Sigmoid colon (tissue), 4 donors: ENCODE results near the gene PINK1.

Experiments used
- CTCF ChIP-seq, 4 experiments: fragments of 450-650 bp in 3 of 4; fragments of 200-600 bp in 1 of 4; IDR thresholded peaks; one replicate each; pipeline ENCODE4 v1.5.1; 2016 to 2019; ENCODE audit warnings: antibody characterized with exemption in 4 of 4, mild to moderate bottlenecking in 3 of 4, moderate library complexity in 2 of 4
- POLR2A ChIP-seq, 2 donors: fragments of 450-650 bp; IDR thresholded peaks; one replicate each; pipeline ENCODE4 v1.6.1; 2016; ENCODE audit warnings: antibody characterized with exemption in 2 of 2, mild to moderate bottlenecking in 2 of 2, moderate library complexity in 2 of 2
- POLR2AphosphoS5 ChIP-seq, 4 donors: sonication (generic); formaldehyde crosslinking; IDR thresholded peaks; one replicate each; pipeline ENCODE4 v1.6.1; 2017; ENCODE audit warnings: antibody characterized with exemption in 4 of 4

- no peak for TF ChIP-seq POLR2A (IDR thresholded peaks at IDR 0.05)
- TF ChIP-seq CTCF (IDR thresholded peaks at IDR 0.05) = no peak
- TF ChIP-seq POLR2AphosphoS5 (IDR thresholded peaks at IDR 0.05) = no peak
These were observed 7.8 kb upstream of the PINK1 start for GRCh38 chr1:20625176-20626097.
